IPS-18a (cell line): ENCODE measurements around the gene P3H4.

Experiments used
- H3K27ac ChIP-seq: one replicate; pipeline ENCODE4 v1.5.1; 2013; ENCODE audit warnings: low read length
- H3K27me3 ChIP-seq: one replicate; pipeline ENCODE4 v1.6.1; 2013; ENCODE audit warnings: mild to moderate bottlenecking, low read length; ENCODE audit not compliant: control insufficient read depth, insufficient read depth
- H3K36me3 ChIP-seq: one replicate; pipeline ENCODE4 v1.6.1; 2013; ENCODE audit warnings: low read depth, low read length; ENCODE audit not compliant: control insufficient read depth
- H3K4me1 ChIP-seq: one replicate; pipeline ENCODE4 v1.6.1; 2013; ENCODE audit warnings: low read depth, low read length; ENCODE audit not compliant: control insufficient read depth
- H3K4me3 ChIP-seq: one replicate; pipeline ENCODE4 v1.5.1; 2013; ENCODE audit warnings: low read length
- H3K9ac ChIP-seq: one replicate; pipeline ENCODE4 v1.6.1; 2013; ENCODE audit warnings: mild to moderate bottlenecking, low read length, moderate library complexity
- H3K9me3 ChIP-seq: one replicate; pipeline ENCODE4 v1.6.1; 2013; ENCODE audit warnings: low read depth, low read length; ENCODE audit not compliant: control insufficient read depth

P3H4 gene

GRCh38 chr17:41762391-41762790, 49.4 kb downstream of the P3H4 start:
- Histone ChIP-seq H3K27me3 (no peaks in the 10 kb centered on the region), H3K9ac (no peak overlapping the region), H3K4me3 (no peak overlapping the region), H3K27ac (no peak overlapping the region), H3K9me3 (no peaks in the 10 kb centered on the region), H3K36me3 (peaks cover 67% of the 10 kb centered on the region), H3K4me1 (no peaks in the 10 kb centered on the region)

GRCh38 chr17:41760878-41761277, 50.9 kb downstream of the P3H4 start:
- Histone ChIP-seq H3K27me3 (no peaks in the 10 kb centered on the region), H3K4me3 (no peak overlapping the region), H3K4me1 (no peaks in the 10 kb centered on the region), H3K27ac (no peak overlapping the region), H3K9me3 (no peaks in the 10 kb centered on the region), H3K9ac (no peak overlapping the region), H3K36me3 (peaks cover 67% of the 10 kb centered on the region)

DNA sequence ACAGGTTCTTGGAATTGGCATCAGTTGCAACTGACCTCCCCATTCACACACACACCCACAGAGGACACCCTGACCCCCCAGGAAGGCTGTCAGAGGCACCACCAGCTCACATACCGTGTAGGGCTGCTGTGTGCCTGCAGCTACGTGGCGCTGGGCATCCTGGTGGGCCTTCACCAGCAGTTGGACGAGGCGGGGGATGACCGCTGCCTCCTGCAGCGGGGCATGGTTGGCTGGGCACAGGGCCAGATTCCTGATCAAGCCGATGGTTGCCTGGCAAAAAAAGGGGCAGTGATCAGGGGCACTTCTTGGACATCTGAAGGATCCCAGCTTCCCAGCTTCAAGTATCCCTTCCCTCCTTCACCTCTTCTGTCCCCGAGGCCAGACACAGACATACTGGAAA, 53.1 kb downstream of the P3H4 start:
- no peaks in the 10 kb centered on the region for H3K9me3 ChIP-seq
- peaks cover 61% of the 10 kb centered on the region for H3K36me3 ChIP-seq
- H3K27ac ChIP-seq, result no peak overlapping the region
- H3K4me1 ChIP-seq, result no peaks in the 10 kb centered on the region
- H3K9ac ChIP-seq, result no peak overlapping the region
- H3K4me3 ChIP-seq, result no peak overlapping the region
- no peaks in the 10 kb centered on the region for H3K27me3 ChIP-seq

DNA sequence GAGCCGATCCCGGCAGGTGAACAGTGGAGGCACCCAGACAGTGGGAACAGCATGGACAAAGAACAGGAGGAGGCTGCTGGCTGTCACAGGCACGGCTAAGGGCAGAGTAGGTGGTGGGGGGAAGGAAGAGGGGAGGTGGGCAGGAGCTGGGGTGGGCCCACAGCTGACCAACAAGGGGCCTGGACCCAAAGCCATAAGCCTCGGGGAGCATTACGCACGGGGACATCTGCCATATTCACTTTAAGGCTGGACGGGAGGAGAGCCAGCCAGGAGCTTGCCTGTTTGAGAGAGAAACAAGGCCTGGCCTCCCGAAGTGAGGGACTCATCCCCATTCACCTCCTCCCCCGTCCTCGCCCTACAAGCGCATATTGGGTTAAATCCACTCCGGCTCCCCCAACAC, 57.7 kb downstream of the P3H4 start:
- no peaks in the 10 kb centered on the region for H3K4me1 ChIP-seq
- no peaks in the 10 kb centered on the region for H3K9me3 ChIP-seq
- H3K9ac ChIP-seq, result no peak overlapping the region
- H3K36me3 ChIP-seq, result peaks cover 36% of the 10 kb centered on the region
- H3K4me3 ChIP-seq, result no peak overlapping the region
- no peaks in the 10 kb centered on the region for H3K27me3 ChIP-seq
- H3K27ac ChIP-seq, result no peak overlapping the region
